A673 (cell line): ENCODE data around the gene FAIM. TPM values are rescaled to one million over a fixed set of nuclear protein-coding genes. Genes with fewer than 3 reads are reported as not detected.
"Not testable (repeated sequence)": the region's sequence is repeated elsewhere in the genome, so short reads cannot be mapped to it uniquely, and the experiment has no call there.

ENCODE experiments used
- BruUV-seq: library from RNA; stranded (reverse); fragments of 400-500 nt; replicated peaks from 2 replicates; lab custom pipeline; 2021; lab: Mats Ljungman, UMichigan
- CTCF ChIA-PET: fragments of 300-600 bp; sonication (Branson Sonifier 250); formaldehyde crosslinking; loops from one replicate; lab custom pipeline; 2022; ENCODE audit warnings: antibody characterized with exemption; lab: Charles Lee
- POLR2A ChIA-PET: fragments of 300-600 bp; sonication (Branson Sonifier 250); formaldehyde crosslinking; loops from one replicate; lab custom pipeline; 2022; ENCODE audit warnings: antibody characterized with exemption; ENCODE audit not compliant: low non-redundant PET; lab: Charles Lee
- DNase-seq: peaks from one replicate; pipeline ENCODE4 v3.0.0-alpha.2; 2015; ENCODE audit warnings: low spot score
- H3K27ac ChIP-seq: fragments of 200-600 bp; sonication (generic); 2 replicates; pipeline ENCODE4 v1.5.1; 2016; ENCODE audit warnings: mixed run types, low read depth, mild to moderate bottlenecking, mixed read lengths, antibody characterized with exemption, low read length; ENCODE audit not compliant: poor library complexity, severe bottlenecking
- H3K27me3 ChIP-seq: fragments of 200-600 bp; sonication (generic); replicated peaks from 2 replicates; pipeline ENCODE4 v1.6.1; 2017; ENCODE audit warnings: mixed run types, low read depth, mild to moderate bottlenecking, mixed read lengths, antibody characterized with exemption, low read length; ENCODE audit not compliant: insufficient read depth, poor library complexity
- H3K36me3 ChIP-seq: fragments of 200-600 bp; sonication (generic); 2 replicates; pipeline ENCODE4 v1.6.1; 2016; ENCODE audit warnings: mixed run types, mild to moderate bottlenecking, mixed read lengths, antibody characterized with exemption, low read length; ENCODE audit not compliant: insufficient read depth, poor library complexity, severe bottlenecking
- H3K4me1 ChIP-seq: fragments of 200-600 bp; sonication (generic); 2 replicates; pipeline ENCODE4 v1.6.1; 2017; ENCODE audit warnings: mixed run types, mild to moderate bottlenecking, mixed read lengths, antibody characterized with exemption, low read length; ENCODE audit not compliant: insufficient read depth, poor library complexity, severe bottlenecking
- H3K4me3 ChIP-seq: fragments of 200-600 bp; sonication (generic); 2 replicates; pipeline ENCODE4 v1.5.1; 2016; ENCODE audit warnings: low read depth, mixed run types, mild to moderate bottlenecking, mixed read lengths, low read length; ENCODE audit not compliant: poor library complexity, severe bottlenecking
- H3K9me3 ChIP-seq: fragments of 200-600 bp; sonication (generic); 2 replicates; pipeline ENCODE4 v1.6.1; 2016; ENCODE audit warnings: mixed run types, low read depth, mild to moderate bottlenecking, mixed read lengths, antibody characterized with exemption, low read length; ENCODE audit not compliant: poor library complexity, severe bottlenecking
- CTCF ChIP-seq: fragments of 300-800, 200-600 bp; sonication (generic); conservative IDR thresholded peaks from 2 replicates; pipeline ENCODE4 v1.5.1; 2017; ENCODE audit warnings: low read depth, mild to moderate bottlenecking, antibody characterized with exemption, low read length, moderate library complexity, mixed read lengths
- EZH2 ChIP-seq: fragments of 200-600 bp; sonication (generic); IDR thresholded peaks from 2 replicates; pipeline ENCODE4 v1.6.1; 2017; ENCODE audit warnings: borderline replicate concordance, low read depth, mild to moderate bottlenecking, mixed read lengths, antibody characterized with exemption, low read length; ENCODE audit not compliant: poor library complexity, severe bottlenecking
- intact Hi-C: fragments of 100-400 bp; cut with micrococcal nuclease; formaldehyde crosslinking; loops from one replicate; pipeline ENCODE4 v1.10.0; 2022; ENCODE audit not compliant: unreplicated experiment
- total RNA-seq: library from RNA; stranded (reverse); gene quantifications from 2 replicates; pipeline ENCODE4 v1.2.3, GENCODE V29; 2021

FAIM gene
- total RNA-seq, 1 experiment from 2014 or later: 15.0 TPM

- Histone ChIP-seq H3K36me3 (no peaks in the 10 kb centered on the region), H3K27ac (no peak overlapping the region), H3K4me3 (no peak overlapping the region), H3K27me3 (no peaks in the 10 kb centered on the region), H3K4me1 (no peaks in the 10 kb centered on the region), H3K9me3 (no peaks in the 10 kb centered on the region)
- CTCF ChIA-PET: interaction anchor here (1.0 kb wide), 1 partner anchor 317 kb away, joined by 3 read pairs; no protein-coding TSS in a partner anchor
- BruUV-seq: no TSS peak
- DNase-seq: no peak
- intact Hi-C loops: loop anchor here (10.0 kb wide), 1 partner anchor 726 kb away; no protein-coding TSS in a partner anchor
- POLR2A ChIA-PET: no interaction called here
- TF ChIP-seq CTCF (no peak), EZH2 (no peak)
Observed at GRCh38 chr3:138598534-138598933, 10.0 kb upstream of the FAIM start.

- no peaks in the 10 kb centered on the region for H3K36me3 ChIP-seq
- POLR2A ChIA-PET: no interaction called here
- no peaks in the 10 kb centered on the region for H3K9me3 ChIP-seq
- no peaks in the 10 kb centered on the region for H3K4me1 ChIP-seq
- intact Hi-C loops: no loop called here
- TF ChIP-seq CTCF: no peak
- TF ChIP-seq EZH2: no peak
- no peaks in the 10 kb centered on the region for H3K27me3 ChIP-seq
- no TSS peak for BruUV-seq
- CTCF ChIA-PET: no interaction called here
- no peak overlapping the region for H3K27ac ChIP-seq
- no peak overlapping the region for H3K4me3 ChIP-seq
- DNase-seq: no peak
Observed at GRCh38 chr3:138600100-138600745, 8.3 kb upstream of the FAIM start.

GRCh38 chr3:138601661-138602060, 6.9 kb upstream of the FAIM start:
- intact Hi-C loops, H3K9me3 ChIP-seq, POLR2A ChIA-PET, H3K36me3 ChIP-seq, BruUV-seq, CTCF ChIA-PET, H3K4me1 ChIP-seq, H3K27ac ChIP-seq, H3K4me3 ChIP-seq, H3K27me3 ChIP-seq, DNase-seq: not testable (repeated sequence)

DNA sequence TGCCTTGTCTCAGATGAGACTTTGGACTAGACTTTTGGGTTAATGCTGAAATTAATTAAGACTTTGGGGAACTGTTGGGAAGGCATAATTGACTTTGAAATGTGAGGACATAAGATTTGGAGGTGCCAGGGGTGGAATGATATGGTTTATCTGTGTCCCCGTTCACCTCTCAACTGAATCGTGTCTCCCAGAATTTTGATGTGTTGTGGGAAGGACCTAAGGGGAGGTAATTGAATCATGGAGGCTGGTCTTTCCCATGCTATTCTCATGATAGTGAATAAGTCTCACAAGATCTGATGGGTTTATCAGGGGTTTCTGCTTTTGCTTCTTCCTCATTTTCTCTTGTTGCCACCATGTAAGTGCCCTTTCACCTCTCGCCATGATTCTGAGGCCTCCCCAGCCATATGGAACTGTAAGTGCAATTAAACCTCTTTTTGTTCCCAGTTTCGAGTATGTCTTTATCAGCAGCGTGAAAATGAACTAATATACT, 4.4 kb upstream of the FAIM start:
- H3K4me1 ChIP-seq, POLR2A ChIA-PET, H3K27me3 ChIP-seq, DNase-seq, intact Hi-C loops, H3K4me3 ChIP-seq, CTCF ChIA-PET, H3K27ac ChIP-seq, BruUV-seq, H3K36me3 ChIP-seq, H3K9me3 ChIP-seq: not testable (repeated sequence)
